Measurements from ENCODE around the gene TMEM88.

GRCh38 chr17:7843257-7843535 lies 11.7 kb upstream of the TMEM88 start:
- no peak for TF ChIP-seq CTCF (IDR thresholded peaks at IDR 0.05; ENCODE audit: low read length)
- TF ChIP-seq EZH2 (optimal IDR thresholded peaks at IDR 0.05; ENCODE audit: low read depth, low read length), result no peak
- TF ChIP-seq EZH2phosphoT487 (IDR thresholded peaks at IDR 0.05; ENCODE audit: low read length), result no peak
